OCI-LY1 (cell line): Measurements from ENCODE around the gene NOX1.

Source experiments
- H2AFZ ChIP-seq: fragments of 200-600 bp; sonication (generic), shearing (Covaris generic); 2 replicates; pipeline ENCODE4 v1.6.0; 2014; ENCODE audit warnings: antibody characterized with exemption, mild to moderate bottlenecking, low read length
- H3F3A ChIP-seq: fragments of 200-600 bp; sonication (generic), shearing (Covaris generic); 2 replicates; pipeline ENCODE4 v1.6.0; 2014; ENCODE audit warnings: mild to moderate bottlenecking, antibody characterized with exemption, low read length, moderate library complexity; ENCODE audit not compliant: insufficient read depth
- H3K27ac ChIP-seq: fragments of 200-600 bp; sonication (generic); 2 replicates; pipeline ENCODE4 v1.5.1; 2014; ENCODE audit warnings: low read length, mixed run types, mild to moderate bottlenecking, low read depth; ENCODE audit not compliant: poor library complexity, severe bottlenecking
- H3K27me3 ChIP-seq: fragments of 200-600 bp; sonication (generic); 2 replicates; pipeline ENCODE4 v1.6.0; 2014; ENCODE audit warnings: antibody characterized with exemption, mild to moderate bottlenecking, low read length, moderate library complexity; ENCODE audit not compliant: insufficient read depth
- H3K36me3 ChIP-seq: fragments of 200-600 bp; sonication (generic); 2 replicates; pipeline ENCODE4 v1.6.1; 2014; ENCODE audit warnings: mild to moderate bottlenecking, antibody characterized with exemption, low read length, moderate library complexity, mixed read lengths; ENCODE audit not compliant: insufficient read depth
- H3K4me1 ChIP-seq: fragments of 200-600 bp; sonication (generic); 2 replicates; pipeline ENCODE4 v1.5.1; 2014; ENCODE audit warnings: mild to moderate bottlenecking, low read length, moderate library complexity; ENCODE audit not compliant: insufficient read depth, severe bottlenecking
- H3K4me2 ChIP-seq: fragments of 200-600 bp; sonication (generic), shearing (Covaris generic); 2 replicates; pipeline ENCODE4 v1.6.1; 2014; ENCODE audit warnings: low read length
- H3K4me3 ChIP-seq: fragments of 200-600 bp; sonication (generic); 2 replicates; pipeline ENCODE4 v1.5.1; 2014; ENCODE audit warnings: low read length, low read depth, mild to moderate bottlenecking, mixed read lengths; ENCODE audit not compliant: poor library complexity, severe bottlenecking
- H3K79me2 ChIP-seq: fragments of 200-600 bp; shearing (Covaris generic); 2 replicates; pipeline ENCODE4 v1.6.1; 2016; ENCODE audit warnings: mixed run types, low read length, mixed read lengths; ENCODE audit not compliant: insufficient read depth
- H3K9ac ChIP-seq: fragments of 200-600 bp; sonication (generic), shearing (Covaris generic); 2 replicates; pipeline ENCODE4 v1.6.1; 2014; ENCODE audit warnings: mild to moderate bottlenecking, low read length, mixed read lengths
- H3K9me2 ChIP-seq: fragments of 200-600 bp; sonication (generic), shearing (Covaris generic); 2 replicates; pipeline ENCODE4 v1.6.1; 2014; ENCODE audit warnings: low read depth, mild to moderate bottlenecking, low read length, mixed read lengths
- H3K9me3 ChIP-seq: fragments of 200-600 bp; shearing (Covaris generic); 2 replicates; pipeline ENCODE4 v1.6.1; 2014; ENCODE audit warnings: low read length, mixed read lengths
- H4K20me1 ChIP-seq: fragments of 200-600 bp; sonication (generic), shearing (Covaris generic); 2 replicates; pipeline ENCODE4 v1.6.0; 2016; ENCODE audit warnings: mild to moderate bottlenecking, low read length; ENCODE audit not compliant: insufficient read depth
- CTCF ChIP-seq: fragments of 200-600 bp; sonication (generic), shearing (Covaris generic); IDR thresholded peaks from 2 replicates; pipeline ENCODE4 v1.5.1; 2017; ENCODE audit warnings: mild to moderate bottlenecking, antibody characterized with exemption, low read length, moderate library complexity, mixed read lengths
- EZH2 ChIP-seq: fragments of 200-600 bp; sonication (generic), shearing (Covaris generic); IDR thresholded peaks from 2 replicates; pipeline ENCODE4 v1.8.0; 2017; ENCODE audit warnings: borderline replicate concordance, mixed run types, mild to moderate bottlenecking, antibody characterized with exemption, low read length, moderate library complexity, mixed read lengths

NOX1 gene

GRCh38 chrX:100804780-100805179 is 69.4 kb downstream of the NOX1 start:
- no peak overlapping the region for H3K4me3 ChIP-seq
- no peak overlapping the region for H3K4me2 ChIP-seq
- no peaks in the 10 kb centered on the region for H3K27me3 ChIP-seq
- no peaks in the 10 kb centered on the region for H3K4me1 ChIP-seq
- no peaks in the 10 kb centered on the region for H3K36me3 ChIP-seq
- no peaks in the 10 kb centered on the region for H3F3A ChIP-seq
- H3K9ac ChIP-seq, result no peak overlapping the region
- H2AFZ ChIP-seq, result no peak overlapping the region
- no peaks in the 10 kb centered on the region for H4K20me1 ChIP-seq
- no peaks in the 10 kb centered on the region for H3K79me2 ChIP-seq
- TF ChIP-seq EZH2 (no peak), CTCF (no peak)
- no peaks in the 10 kb centered on the region for H3K9me2 ChIP-seq
- H3K27ac ChIP-seq, result no peak overlapping the region
- no peaks in the 10 kb centered on the region for H3K9me3 ChIP-seq

GRCh38 chrX:100802843-100803242 is 71.3 kb downstream of the NOX1 start:
- H3K27me3 ChIP-seq, result no peaks in the 10 kb centered on the region
- H3K4me1 ChIP-seq, result no peaks in the 10 kb centered on the region
- H3K9ac ChIP-seq, result no peak overlapping the region
- no peak overlapping the region for H2AFZ ChIP-seq
- no peaks in the 10 kb centered on the region for H3K79me2 ChIP-seq
- H3K4me2 ChIP-seq, result no peak overlapping the region
- no peaks in the 10 kb centered on the region for H3K9me2 ChIP-seq
- no peaks in the 10 kb centered on the region for H3K36me3 ChIP-seq
- no peaks in the 10 kb centered on the region for H3F3A ChIP-seq
- H3K4me3 ChIP-seq, result no peak overlapping the region
- no peaks in the 10 kb centered on the region for H4K20me1 ChIP-seq
- TF ChIP-seq CTCF (no peak), EZH2 (no peak)
- H3K9me3 ChIP-seq, result no peaks in the 10 kb centered on the region
- H3K27ac ChIP-seq, result no peak overlapping the region

- Histone ChIP-seq H3K4me1 (no peaks in the 10 kb centered on the region), H3K9me2 (no peaks in the 10 kb centered on the region), H2AFZ (no peak overlapping the region), H3F3A (no peaks in the 10 kb centered on the region), H3K27me3 (no peaks in the 10 kb centered on the region), H3K4me2 (no peak overlapping the region), H4K20me1 (no peaks in the 10 kb centered on the region), H3K4me3 (no peak overlapping the region), H3K79me2 (no peaks in the 10 kb centered on the region), H3K36me3 (no peaks in the 10 kb centered on the region), H3K9me3 (no peaks in the 10 kb centered on the region), H3K9ac (no peak overlapping the region), H3K27ac (no peak overlapping the region)
- TF ChIP-seq EZH2, result no peak
- TF ChIP-seq CTCF, result no peak
These were observed 75.5 kb downstream of the NOX1 start for GRCh38 chrX:100798484-100799214.
